ENCODE data around the gene CABLES1.
A peak's percentile ranks its signal among the peaks of the same experiment; 100 is the strongest.
"Not testable (repeated sequence)": the region's sequence is repeated elsewhere in the genome, so short reads cannot be mapped to it uniquely, and the experiment has no call there.

CABLES1 gene

GRCh38 chr18:23272498-23273232, 137.4 kb downstream of the CABLES1 start:
- no peak for DNase-seq

- no peak for DNase-seq
Measured at GRCh38 chr18:23273443-23273966, 138.2 kb downstream of the CABLES1 start.

DNA sequence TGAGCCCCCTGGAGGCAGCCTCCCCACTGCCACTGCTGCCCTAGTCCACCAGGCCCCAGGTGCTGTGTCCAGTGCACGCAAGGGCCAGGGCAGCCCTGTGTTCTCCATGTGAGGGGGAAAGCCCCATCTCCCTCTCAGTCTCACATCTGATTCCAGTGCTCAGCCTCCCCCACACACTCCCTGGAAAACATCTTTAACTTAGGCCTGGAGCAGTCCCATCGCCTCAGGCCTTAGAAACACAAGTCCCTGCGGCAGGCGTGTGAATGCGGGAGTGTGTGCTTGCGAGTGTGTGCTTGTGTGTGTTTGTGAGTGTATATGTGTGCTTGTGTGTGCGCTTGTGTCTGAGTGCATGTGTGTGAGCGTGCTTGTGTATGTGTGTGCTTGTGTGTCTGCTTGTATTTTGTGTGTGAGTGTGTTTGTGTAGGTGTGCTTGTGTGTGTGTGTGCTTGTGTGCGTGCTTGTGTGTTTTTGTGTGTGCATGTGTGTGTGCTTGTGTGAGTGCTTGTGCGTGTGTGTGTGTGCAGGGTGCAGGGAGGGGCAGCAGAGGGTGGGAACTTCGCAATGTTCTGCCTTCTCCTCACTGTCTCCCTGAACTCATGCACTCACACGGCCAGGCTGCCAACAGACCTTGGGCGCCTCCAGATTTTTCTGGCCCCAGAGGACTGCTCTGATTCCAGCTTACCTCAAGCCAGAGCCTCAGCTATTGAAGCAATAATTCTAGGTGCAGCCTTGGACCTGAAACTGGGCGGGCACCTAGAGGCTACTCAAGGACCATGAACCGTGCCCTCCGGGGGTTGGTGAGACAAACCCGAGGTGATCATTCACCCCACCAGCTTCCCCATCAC, 139.6 kb downstream of the CABLES1 start:
- DNase-seq, result no peak

- DNase-seq, result no peak
Measured at GRCh38 chr18:23276451-23276850, 141.2 kb downstream of the CABLES1 start.

DNA sequence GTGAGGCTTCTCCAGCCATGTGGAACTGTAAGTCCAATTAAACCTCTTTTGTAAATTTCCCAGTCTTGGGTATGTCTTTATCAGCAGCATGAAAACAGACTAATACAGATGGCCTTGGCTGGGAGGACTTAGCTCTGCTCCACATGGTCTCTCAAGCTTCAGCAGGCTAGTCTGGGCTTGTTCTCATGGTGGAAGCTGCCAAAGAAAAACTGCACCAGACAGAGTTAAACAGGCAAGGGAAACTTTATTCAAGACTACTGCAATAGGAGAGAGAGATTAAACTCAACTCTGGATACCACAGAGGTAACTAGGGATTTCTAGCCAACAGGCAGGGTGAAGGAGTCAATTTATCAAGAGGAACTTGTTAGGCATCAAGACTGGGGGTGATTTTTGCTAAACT, 142.1 kb downstream of the CABLES1 start:
- no peak for DNase-seq

- DNase-seq, result no peak
Measured at GRCh38 chr18:23279931-23280330, 144.6 kb downstream of the CABLES1 start.

GRCh38 chr18:23280844-23281243, 145.6 kb downstream of the CABLES1 start:
- DNase-seq, result no peak

DNA sequence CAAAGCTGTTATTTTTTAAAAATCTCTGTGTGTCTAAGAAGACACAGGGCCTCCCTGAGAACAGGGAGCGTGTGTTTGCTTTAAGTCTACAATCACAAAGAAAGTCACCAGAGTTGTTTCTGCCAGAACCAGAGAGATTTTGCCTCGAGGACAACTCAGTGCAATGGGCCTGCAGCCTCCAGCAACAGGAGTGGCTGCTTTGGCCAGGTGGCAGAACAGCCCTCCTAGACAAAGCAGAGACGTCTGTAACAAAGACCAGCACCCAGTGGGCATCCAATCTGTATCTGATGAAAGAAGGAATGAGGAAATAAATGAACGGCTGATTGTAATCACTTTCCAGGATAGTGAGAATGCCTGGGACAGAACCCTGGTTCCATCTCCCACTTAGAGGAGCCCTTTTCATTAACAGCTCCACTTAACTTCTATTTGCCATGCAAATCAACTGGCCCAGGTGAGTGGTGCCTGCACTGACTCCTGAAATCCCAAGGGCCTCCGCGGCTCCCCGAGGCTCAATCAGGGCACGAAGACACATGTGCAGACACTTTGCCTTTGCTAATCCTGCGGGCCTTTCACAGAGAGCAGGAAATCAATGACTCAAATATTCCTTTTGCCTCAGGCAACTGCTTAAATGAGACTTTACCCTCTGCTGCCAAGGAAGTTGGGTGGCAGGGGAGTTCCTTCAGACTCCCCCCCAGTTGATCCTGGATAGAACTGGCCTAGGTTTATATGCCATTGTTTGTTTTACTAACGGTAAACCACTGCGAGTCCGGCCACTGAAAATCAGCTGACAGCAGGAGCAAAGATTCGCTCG, 146.5 kb downstream of the CABLES1 start:
- peak; percentile 80 for DNase-seq

GRCh38 chr18:23282437-23282781, 147.1 kb downstream of the CABLES1 start:
- no peak for DNase-seq

DNA sequence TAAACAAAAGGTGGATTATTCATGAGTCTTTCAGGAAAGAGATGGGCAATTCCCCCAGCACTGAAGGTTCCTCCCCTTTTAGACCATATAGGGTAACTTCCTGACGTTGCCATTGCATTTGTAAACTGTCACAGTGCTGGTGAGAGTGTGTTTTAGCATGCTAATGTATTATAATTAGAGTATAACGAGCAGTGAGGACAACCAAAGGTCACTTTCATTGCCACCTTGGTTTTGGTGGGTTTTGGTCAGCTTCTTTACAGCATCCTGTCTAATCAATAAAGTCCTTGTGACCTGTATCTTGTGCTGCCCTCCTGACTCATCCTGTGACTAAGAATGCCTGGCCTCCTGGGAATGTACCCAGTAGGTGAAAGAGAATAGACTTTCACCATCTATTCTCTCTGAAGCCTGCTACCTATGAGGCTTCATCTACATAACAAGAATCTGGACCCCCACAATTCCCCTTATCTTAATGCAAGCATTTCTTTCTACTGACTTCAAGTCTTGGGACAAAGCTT, 148.7 kb downstream of the CABLES1 start:
- DNase-seq, result peak; percentile 77

- DNase-seq, result no peak
Measured at GRCh38 chr18:23284629-23285028, 149.3 kb downstream of the CABLES1 start.

- DNase-seq, result not testable (repeated sequence)
Measured at GRCh38 chr18:23285581-23285980, 150.3 kb downstream of the CABLES1 start.

DNA sequence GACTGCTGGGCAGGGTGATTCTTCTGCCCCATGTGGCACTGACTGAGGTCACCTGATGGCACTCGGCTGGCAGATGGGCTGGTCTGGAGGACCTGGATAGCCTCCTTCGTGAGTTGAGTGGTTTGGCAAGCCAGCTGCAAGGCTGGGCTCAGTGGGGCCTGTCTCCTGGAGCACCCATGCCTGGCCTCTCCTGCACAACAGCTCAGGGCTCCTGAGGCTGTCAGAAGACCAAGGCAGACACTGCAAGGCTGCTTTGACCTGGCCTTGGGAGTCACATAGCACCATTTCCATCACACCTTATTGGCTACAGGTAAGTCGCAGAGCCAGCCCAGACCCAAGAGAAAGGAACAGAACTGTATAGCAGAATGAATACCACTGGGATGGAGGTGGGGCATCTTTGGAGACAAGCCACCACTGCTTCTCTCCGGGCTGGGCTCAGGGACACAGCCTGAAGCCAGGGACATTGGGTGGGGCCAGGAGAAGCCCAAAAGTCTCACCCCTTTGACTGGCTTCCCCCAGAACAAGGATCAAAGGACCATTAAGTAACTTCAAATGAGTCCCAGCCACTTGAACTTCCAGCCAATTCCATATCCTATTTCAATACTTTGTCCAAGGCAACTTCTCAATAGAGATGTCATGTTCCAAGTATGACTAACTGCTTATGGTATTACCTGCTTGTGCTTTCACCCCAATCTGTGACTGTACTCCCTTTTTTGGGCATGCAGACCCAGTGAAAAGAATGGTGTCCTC, 156.3 kb downstream of the CABLES1 start:
- peak; percentile 56 for DNase-seq

GRCh38 chr18:23300231-23300805, 165.0 kb downstream of the CABLES1 start:
- no peak for DNase-seq

- DNase-seq, result no peak
Measured at GRCh38 chr18:23301972-23302371, 166.7 kb downstream of the CABLES1 start.

DNA sequence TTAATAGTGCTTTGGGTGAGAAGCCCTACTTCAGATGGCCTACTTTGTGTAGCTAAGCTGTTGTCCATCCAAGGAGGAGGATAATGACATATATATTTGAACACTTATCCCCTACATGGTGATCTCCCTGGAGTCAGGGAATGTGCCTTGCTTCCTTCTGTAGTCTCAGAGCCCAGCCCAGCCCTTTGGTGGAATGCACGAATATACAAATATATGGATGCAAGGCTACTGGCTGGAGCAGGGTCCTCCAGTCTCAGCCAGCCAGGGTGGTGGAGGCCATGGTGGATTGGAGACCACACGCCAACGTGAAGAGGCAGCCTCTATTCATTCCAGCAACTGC, 167.2 kb downstream of the CABLES1 start:
- no peak for DNase-seq

GRCh38 chr18:23302851-23303527, 167.7 kb downstream of the CABLES1 start:
- DNase-seq, result peak; percentile 90

DNA sequence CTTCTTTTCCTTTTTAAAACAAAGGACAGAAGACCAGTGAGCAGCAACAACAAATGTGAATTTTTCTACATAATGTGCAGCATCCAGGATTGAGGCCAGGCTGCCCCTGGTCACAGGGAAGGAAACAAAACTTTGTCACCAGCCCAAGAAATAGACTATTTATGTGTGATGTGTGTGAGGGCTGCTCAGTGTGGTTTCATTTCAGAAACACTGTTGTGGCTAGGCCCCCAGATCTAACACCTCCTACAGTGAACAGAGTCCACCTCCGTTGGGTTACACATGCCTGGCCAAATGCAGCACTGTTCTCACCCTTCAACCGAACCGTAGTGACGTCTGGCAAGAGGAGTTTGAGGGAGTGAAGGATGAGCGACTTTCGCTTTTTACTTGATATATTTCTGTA, 171.5 kb downstream of the CABLES1 start:
- no peak for DNase-seq

GRCh38 chr18:23307567-23308295, 172.4 kb downstream of the CABLES1 start:
- peak; percentile 95 for DNase-seq
